Activated CD8-positive, alpha-beta memory T cell treated with anti-CD3 and anti-CD28 coated beads for 36 hours (primary cell): ENCODE results near the gene RAVER2. TPM values are rescaled to one million over a fixed set of nuclear protein-coding genes. Genes with fewer than 3 reads are reported as not detected.
"Not testable (repeated sequence)": the region's sequence is repeated elsewhere in the genome, so short reads cannot be mapped to it uniquely, and the experiment has no call there.

Experiments
- CTCF ChIA-PET: fragments of 350-600 bp; sonication (Branson Sonifier 250); formaldehyde crosslinking; loops from one replicate; lab custom pipeline; 2021; ENCODE audit warnings: antibody characterized with exemption; lab: Charles Lee
- POLR2A ChIA-PET: fragments of 350-600 bp; sonication (Branson Sonifier 250); formaldehyde crosslinking; loops from one replicate; lab custom pipeline; 2021; ENCODE audit warnings: antibody characterized with exemption; lab: Charles Lee
- total RNA-seq, 2 experiments: library from RNA; stranded (reverse); gene quantifications; one replicate each; pipeline ENCODE4 v1.2.3, GENCODE V29; 2021

RAVER2 gene
- total RNA-seq, 2 experiments from 2014 or later: 6.9 to 7.0 TPM

GRCh38 chr1:64745181-64745985, 508 bp downstream of the RAVER2 start:
- POLR2A ChIA-PET: interaction anchor here (0.5 to 1.3 kb wide), 3 partner anchors 66 to 267 kb away, joined by 3 to 8 read pairs (median 7); no protein-coding TSS in a partner anchor
- CTCF ChIA-PET: interaction anchor here (0.6 kb wide), 1 partner anchor 410 kb away, joined by 5 read pairs; no protein-coding TSS in a partner anchor

DNA sequence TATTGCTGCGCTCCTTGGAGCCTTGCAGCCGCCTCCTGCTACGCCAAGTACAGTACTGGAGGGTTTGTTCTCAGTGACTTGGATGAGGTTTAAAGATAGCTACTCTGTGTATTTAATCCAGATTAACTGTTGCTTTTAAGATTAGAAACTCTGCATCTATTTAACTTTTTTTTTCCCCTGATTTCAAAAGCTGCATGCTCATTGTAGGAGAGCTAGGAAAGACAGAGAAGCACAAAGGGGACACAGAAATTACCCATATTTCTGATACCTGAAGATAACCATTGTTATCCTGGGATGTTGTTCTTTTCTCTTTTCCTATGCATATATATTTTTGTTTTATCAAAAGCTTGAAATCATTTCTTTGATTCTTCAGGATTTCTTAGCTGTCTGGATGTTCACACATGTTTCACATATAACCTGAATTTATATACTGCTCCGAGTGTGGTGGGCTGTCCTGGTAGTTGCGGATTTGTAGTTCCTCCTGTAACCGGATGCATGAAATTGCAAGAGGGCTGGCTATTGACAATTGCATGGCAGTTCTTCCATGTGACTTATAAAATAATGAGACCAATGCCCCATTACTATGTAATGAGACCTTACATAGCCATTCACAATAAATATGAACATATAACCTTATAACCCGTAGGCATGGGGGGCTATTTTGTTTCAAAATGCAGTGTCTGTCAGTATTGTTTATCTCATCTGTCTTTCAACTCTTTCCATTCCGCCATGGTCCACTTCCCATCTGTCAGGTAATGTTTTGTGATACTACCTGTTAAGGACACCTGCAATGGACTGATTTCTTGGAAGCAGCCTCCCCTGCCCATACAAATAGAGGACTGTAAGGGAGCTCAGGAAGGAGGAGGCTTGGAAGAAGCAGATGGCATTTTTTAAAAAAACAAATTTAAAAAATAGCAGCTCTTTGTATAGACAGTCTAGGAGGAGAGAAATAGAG, 1.4 kb downstream of the RAVER2 start:
- ChIA-PET CTCF (interaction anchor here (0.6 kb wide), 2 partner anchors 409 to 589 kb away, joined by 3 to 5 read pairs; no protein-coding TSS in a partner anchor), POLR2A (interaction anchor here (0.5 to 1.3 kb wide), 3 partner anchors 65 to 266 kb away, joined by 3 to 8 read pairs (median 7); no protein-coding TSS in a partner anchor)

DNA sequence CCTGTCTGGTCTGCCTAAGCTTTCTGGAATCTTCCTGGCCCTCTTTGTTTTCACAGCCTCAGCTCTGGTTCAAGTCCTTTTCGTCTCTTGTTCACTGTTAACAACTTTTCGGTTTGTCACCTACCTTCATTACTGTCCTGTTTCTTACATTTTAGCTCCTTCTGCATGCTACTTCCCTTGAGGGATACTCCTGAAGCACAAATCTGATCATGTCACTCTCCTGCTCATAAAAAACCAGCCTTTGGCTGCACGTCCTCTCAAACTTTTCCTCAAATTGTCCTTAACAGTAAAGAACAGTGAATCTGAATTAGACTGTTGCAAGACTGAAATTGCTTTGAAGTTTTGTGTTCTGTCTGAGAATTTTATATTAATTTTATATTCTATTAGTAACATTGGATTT, 3.3 kb downstream of the RAVER2 start:
- POLR2A ChIA-PET: no interaction called here
- CTCF ChIA-PET: no interaction called here

GRCh38 chr1:64748706-64749105, 3.8 kb downstream of the RAVER2 start:
- ChIA-PET CTCF (no interaction called here), POLR2A (no interaction called here)

DNA sequence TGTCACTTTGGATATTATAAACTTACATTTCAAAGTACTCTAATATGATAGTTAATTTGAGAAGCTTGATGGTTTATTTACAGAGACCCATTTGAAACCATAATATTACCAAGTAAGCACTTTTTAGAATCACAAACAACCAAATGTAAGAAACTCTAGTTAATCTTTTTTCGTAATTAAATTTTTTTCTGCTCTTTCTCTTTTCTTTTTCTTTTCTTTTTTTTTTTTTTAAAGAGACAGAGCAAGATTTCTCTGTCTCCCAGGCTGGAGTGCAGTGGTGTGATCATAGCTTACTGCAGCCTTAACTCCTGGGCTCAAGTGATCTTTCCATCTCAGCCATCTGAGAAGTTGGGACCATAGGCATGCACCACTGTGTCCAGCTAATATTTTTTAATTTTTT, 5.2 kb downstream of the RAVER2 start:
- ChIA-PET POLR2A (no interaction called here), CTCF (no interaction called here)

- ChIA-PET POLR2A (no interaction called here), CTCF (no interaction called here)
Measured at GRCh38 chr1:64750875-64751274, 6.0 kb downstream of the RAVER2 start.

- CTCF ChIA-PET: no interaction called here
- POLR2A ChIA-PET: interaction anchor here (0.5 kb wide), 1 partner anchor 69 kb away, joined by 4 read pairs; no protein-coding TSS in a partner anchor
Measured at GRCh38 chr1:64754173-64754572, 9.3 kb downstream of the RAVER2 start.

GRCh38 chr1:64755361-64755760, 10.5 kb downstream of the RAVER2 start:
- POLR2A ChIA-PET: no interaction called here

GRCh38 chr1:64756770-64757169, 11.9 kb downstream of the RAVER2 start:
- ChIA-PET CTCF (interaction anchor here (0.6 kb wide), 1 partner anchor 51 kb away, joined by 3 read pairs; no protein-coding TSS in a partner anchor), POLR2A (no interaction called here)

More at GRCh38 chr1:64755361-64755760, 10.5 kb downstream of the RAVER2 start:
- CTCF ChIA-PET: no interaction called here

DNA sequence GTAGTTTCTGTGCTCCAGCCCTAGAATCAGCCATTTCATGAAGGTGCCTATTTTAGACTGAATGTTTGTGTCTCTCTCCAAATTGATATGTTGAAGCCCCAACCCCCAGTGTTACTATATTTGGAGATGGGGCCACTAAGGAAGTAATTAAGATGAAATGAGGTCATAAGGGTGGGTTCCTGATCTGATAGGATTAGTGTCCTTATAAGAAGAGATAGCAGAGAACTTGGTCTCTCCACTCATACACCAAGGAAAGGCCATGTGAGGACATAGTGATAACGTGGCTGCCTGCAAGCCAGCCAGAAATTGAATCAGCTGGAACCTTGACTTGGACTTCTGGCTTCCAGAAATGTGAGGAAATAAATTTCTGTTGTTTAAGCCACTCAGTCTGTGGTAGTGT, 12.3 kb downstream of the RAVER2 start:
- ChIA-PET CTCF (interaction anchor here (0.6 kb wide), 1 partner anchor 51 kb away, joined by 3 read pairs; no protein-coding TSS in a partner anchor), POLR2A (no interaction called here)

DNA sequence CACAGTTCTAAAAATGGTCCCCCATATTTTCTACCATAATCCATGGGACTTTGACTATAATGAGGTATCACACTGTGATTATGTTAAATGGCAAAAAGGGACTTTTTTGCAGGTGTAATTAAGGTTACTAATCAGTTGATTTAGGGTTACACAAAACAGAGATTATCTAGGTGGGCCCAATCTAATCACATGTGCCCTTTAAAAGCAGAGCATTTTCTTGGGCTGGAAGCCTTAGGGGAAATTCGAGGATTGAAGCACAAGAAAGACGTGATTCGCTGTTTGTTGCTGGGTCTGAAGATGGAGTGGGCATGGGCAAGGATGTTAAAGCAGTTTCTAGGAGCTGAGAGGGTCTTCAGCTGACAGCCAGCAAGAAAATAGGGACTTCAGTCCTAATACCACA, 13.4 kb downstream of the RAVER2 start:
- POLR2A ChIA-PET: no interaction called here
- CTCF ChIA-PET: no interaction called here

DNA sequence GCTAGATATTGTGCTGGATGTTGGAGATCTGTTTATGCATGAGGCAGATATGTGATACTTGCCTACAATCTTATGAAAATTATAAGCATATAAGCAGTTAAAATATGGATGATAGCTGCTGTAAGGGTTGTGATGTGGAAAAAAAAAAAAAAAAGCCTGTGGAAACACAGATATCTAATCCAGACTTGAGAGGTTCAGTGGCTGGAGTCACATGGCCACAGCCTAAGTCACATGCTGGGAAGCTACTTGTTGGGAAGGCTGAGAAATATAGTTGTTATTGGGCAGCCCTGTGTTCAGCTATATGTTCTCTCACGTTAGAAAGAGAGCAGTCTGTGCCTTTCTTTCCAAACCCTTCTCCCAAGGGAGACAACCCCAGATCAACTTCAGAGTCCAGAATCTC, 15.1 kb downstream of the RAVER2 start:
- CTCF ChIA-PET: no interaction called here
- POLR2A ChIA-PET: interaction anchor here (0.7 kb wide), 1 partner anchor 1078 kb away, joined by 3 read pairs; no protein-coding TSS in a partner anchor

DNA sequence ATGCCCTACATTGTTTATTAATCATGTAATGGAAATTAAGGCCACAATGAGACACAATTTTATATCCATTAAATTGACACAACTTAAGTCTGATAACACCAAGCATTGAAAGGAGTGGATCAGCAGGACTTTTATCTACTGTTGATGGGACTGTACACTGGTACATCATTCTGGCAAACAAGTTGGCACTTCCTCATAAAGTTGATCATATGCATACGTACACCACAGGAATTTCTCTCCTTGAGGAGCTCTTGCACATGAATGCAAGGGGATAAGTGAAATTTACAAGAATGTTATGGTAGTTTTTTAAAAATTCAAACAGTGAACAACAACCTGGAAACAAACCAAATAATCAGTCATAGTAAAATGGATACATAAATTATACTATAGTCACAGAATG, 20.1 kb downstream of the RAVER2 start:
- CTCF ChIA-PET: no interaction called here

DNA sequence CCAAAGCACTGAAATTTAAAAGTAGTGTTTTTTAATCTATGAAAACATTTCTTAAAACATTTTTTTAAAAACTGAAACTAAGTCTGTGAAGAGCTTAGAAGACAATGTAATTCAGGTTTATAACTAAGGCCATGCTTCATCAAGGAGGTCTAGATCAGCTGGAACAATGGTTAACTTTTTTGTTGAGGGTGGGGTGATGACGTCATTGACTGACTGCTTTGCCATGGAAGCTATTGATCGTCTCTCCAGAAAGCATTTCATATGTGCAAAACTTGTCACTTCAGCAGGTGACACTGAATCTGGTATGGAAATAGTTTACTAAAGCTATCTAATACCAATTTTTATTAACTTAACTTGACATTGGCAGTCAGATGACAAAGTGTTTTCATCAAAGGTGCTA, 21.0 kb downstream of the RAVER2 start:
- ChIA-PET POLR2A (interaction anchor here (0.6 kb wide), 1 partner anchor 493 kb away, joined by 9 read pairs; no protein-coding TSS in a partner anchor), CTCF (no interaction called here)

More for the DNA sequence above, 20.1 kb downstream of the RAVER2 start:
- POLR2A ChIA-PET: no interaction called here

- ChIA-PET CTCF (no interaction called here), POLR2A (no interaction called here)
Measured at GRCh38 chr1:64766429-64766828, 21.6 kb downstream of the RAVER2 start.

GRCh38 chr1:64769482-64769881, 24.6 kb downstream of the RAVER2 start:
- ChIA-PET POLR2A (no interaction called here), CTCF (interaction anchor here (1.0 kb wide), 1 partner anchor 92 kb away, joined by 3 read pairs; no protein-coding TSS in a partner anchor)

DNA sequence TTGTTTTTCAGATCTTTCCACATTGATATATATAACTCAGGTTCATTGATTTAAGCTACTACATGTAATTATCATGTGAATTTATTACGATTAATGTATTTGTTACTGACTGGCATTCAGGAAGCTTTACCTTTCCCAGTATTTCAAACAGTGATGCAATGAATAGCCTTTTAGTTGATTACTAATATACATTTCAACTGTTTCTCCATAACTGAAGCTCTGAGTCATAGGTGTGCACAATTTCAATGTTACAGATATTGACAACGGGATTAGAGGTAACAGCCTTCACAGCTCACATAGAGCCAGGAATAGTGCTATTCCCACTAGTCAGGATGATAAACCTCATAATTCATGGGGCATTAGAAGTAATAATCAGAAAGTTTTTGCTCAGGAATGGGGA, 25.1 kb downstream of the RAVER2 start:
- POLR2A ChIA-PET: no interaction called here
- CTCF ChIA-PET: no interaction called here

- POLR2A ChIA-PET, CTCF ChIA-PET: not testable (repeated sequence)
Measured at GRCh38 chr1:64773306-64773705, 28.4 kb downstream of the RAVER2 start.

DNA sequence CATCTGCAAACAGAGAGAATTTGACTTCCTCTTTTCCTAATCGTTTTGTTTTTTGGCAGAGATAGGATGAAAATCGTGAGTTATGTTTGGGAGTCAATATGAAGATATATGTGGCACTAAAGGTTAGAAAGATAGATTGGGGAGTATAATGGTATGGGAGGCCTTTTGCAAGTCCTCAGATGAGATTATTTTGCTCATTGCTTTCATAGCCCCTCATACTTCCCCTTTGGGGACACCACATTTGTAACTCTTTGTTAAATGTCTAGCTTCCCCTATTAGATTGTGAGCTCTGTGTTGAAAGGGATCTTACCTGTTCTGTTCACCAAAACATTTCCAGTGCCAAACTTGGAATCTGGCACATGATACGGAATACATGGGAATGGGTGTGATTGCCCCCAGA, 30.2 kb downstream of the RAVER2 start:
- CTCF ChIA-PET: no interaction called here

More for the DNA sequence above, 30.2 kb downstream of the RAVER2 start:
- POLR2A ChIA-PET: no interaction called here
